HL-60 (cell line): ENCODE measurements around the gene LRRC3B.

Experiments used
- CTCF ChIP-seq: IDR thresholded peaks from one replicate; pipeline ENCODE4 v1.5.1; 2011; ENCODE audit warnings: low read length, control low read depth, inconsistent platforms; ENCODE audit not compliant: insufficient read depth
- GABPA ChIP-seq: IDR thresholded peaks from 2 replicates; pipeline ENCODE4 v1.6.1; 2012; ENCODE audit warnings: low read depth
- POLR2AphosphoS5 ChIP-seq: IDR thresholded peaks from 2 replicates; pipeline ENCODE4 v1.6.1; 2012; ENCODE audit warnings: low read depth
- REST ChIP-seq: IDR thresholded peaks from 2 replicates; pipeline ENCODE4 v1.6.1; 2012; ENCODE audit warnings: low read depth; ENCODE audit not compliant: insufficient replicate concordance
- SPI1 ChIP-seq: IDR thresholded peaks from 2 replicates; pipeline ENCODE4 v1.6.1; 2012; ENCODE audit warnings: low read depth, mild to moderate bottlenecking, borderline replicate concordance

GRCh38 chr3:26668171-26668570 lies 45.6 kb downstream of the LRRC3B start:
- TF ChIP-seq CTCF: no peak
- no peak for TF ChIP-seq POLR2AphosphoS5
- no peak for TF ChIP-seq GABPA
- no peak for TF ChIP-seq REST
- TF ChIP-seq SPI1: no peak
